Measurements from ENCODE around the gene TPRN. TPM values are rescaled to one million over a fixed set of nuclear protein-coding genes. Genes with fewer than 3 reads are reported as not detected.
A peak's percentile ranks its signal among the peaks of the same experiment; 100 is the strongest.

TPRN gene
- total RNA-seq, 1 donor from 2014 or later = 19.7 TPM

DNA sequence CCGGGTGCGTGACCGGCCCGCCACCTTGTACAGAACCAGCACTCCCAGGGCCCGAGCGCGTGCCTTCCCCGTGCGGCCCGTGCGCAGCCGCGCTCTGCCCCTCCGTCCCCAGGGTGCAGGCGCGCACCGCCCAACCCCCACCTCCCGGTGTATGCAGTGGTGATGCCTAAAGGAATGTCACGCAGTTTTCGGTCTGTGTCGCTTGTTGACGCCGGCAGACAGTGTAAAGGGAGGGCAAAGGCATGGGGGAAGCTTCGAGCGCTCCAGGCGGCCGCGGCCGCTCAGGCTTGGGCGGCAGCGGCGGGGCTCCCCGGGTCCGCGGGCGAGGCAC lies 32.0 kb downstream of the TPRN start:
- H3K27me3 Mint-ChIP-seq (ENCODE audit: low read depth) = peaks cover 26% of the 10 kb centered on the region
- DNase-seq (ENCODE audit: low spot score) = no peak
- peaks cover 3% of the 10 kb centered on the region for H3K4me1 Mint-ChIP-seq (ENCODE audit: low read depth)
- no peaks in the 10 kb centered on the region for H3K36me3 Mint-ChIP-seq (ENCODE audit: low read depth)
- no peaks in the 10 kb centered on the region for H3K9me3 Mint-ChIP-seq (ENCODE audit: low read depth)
- no peak overlapping the region for H3K27ac Mint-ChIP-seq (ENCODE audit: unreplicated experiment)
- TF ChIP-seq, protein P1, sequence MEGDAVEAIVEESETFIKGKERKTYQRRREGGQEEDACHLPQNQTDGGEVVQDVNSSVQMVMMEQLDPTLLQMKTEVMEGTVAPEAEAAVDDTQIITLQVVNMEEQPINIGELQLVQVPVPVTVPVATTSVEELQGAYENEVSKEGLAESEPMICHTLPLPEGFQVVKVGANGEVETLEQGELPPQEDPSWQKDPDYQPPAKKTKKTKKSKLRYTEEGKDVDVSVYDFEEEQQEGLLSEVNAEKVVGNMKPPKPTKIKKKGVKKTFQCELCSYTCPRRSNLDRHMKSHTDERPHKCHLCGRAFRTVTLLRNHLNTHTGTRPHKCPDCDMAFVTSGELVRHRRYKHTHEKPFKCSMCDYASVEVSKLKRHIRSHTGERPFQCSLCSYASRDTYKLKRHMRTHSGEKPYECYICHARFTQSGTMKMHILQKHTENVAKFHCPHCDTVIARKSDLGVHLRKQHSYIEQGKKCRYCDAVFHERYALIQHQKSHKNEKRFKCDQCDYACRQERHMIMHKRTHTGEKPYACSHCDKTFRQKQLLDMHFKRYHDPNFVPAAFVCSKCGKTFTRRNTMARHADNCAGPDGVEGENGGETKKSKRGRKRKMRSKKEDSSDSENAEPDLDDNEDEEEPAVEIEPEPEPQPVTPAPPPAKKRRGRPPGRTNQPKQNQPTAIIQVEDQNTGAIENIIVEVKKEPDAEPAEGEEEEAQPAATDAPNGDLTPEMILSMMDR (IDR thresholded peaks at IDR 0.05) = no peak
- H3K4me3 Mint-ChIP-seq (ENCODE audit: unreplicated experiment) = peak overlapping the region; percentile 15

- H3K27ac Mint-ChIP-seq (ENCODE audit: unreplicated experiment) = no peak overlapping the region
- H3K27me3 Mint-ChIP-seq (ENCODE audit: low read depth) = peaks cover 31% of the 10 kb centered on the region
- peaks cover 8% of the 10 kb centered on the region for H3K4me1 Mint-ChIP-seq (ENCODE audit: low read depth)
- H3K9me3 Mint-ChIP-seq (ENCODE audit: low read depth) = no peaks in the 10 kb centered on the region
- DNase-seq (ENCODE audit: low spot score) = no peak
- TF ChIP-seq, protein P1 (IDR thresholded peaks at IDR 0.05) = no peak
- no peak overlapping the region for H3K4me3 Mint-ChIP-seq (ENCODE audit: unreplicated experiment)
- no peaks in the 10 kb centered on the region for H3K36me3 Mint-ChIP-seq (ENCODE audit: low read depth)
These were observed 32.6 kb downstream of the TPRN start for GRCh38 chr9:137167747-137168572.

- Mint-ChIP-seq H3K4me3 (ENCODE audit: unreplicated experiment) (no peak overlapping the region), H3K27me3 (ENCODE audit: low read depth) (peaks cover 32% of the 10 kb centered on the region), H3K4me1 (ENCODE audit: low read depth) (peaks cover 8% of the 10 kb centered on the region), H3K36me3 (ENCODE audit: low read depth) (no peaks in the 10 kb centered on the region), H3K27ac (ENCODE audit: unreplicated experiment) (no peak overlapping the region), H3K9me3 (ENCODE audit: low read depth) (no peaks in the 10 kb centered on the region)
- no peak for DNase-seq (ENCODE audit: low spot score)
- TF ChIP-seq, protein P1 (IDR thresholded peaks at IDR 0.05) = no peak
These were observed 33.2 kb downstream of the TPRN start for GRCh38 chr9:137167277-137167746.

GRCh38 chr9:137166380-137167229 lies 33.9 kb downstream of the TPRN start:
- DNase-seq (ENCODE audit: low spot score) = no peak
- peaks cover 34% of the 10 kb centered on the region for H3K27me3 Mint-ChIP-seq (ENCODE audit: low read depth)
- no peaks in the 10 kb centered on the region for H3K36me3 Mint-ChIP-seq (ENCODE audit: low read depth)
- TF ChIP-seq, protein P1 (IDR thresholded peaks at IDR 0.05) = no peak
- H3K4me1 Mint-ChIP-seq (ENCODE audit: low read depth) = peaks cover 8% of the 10 kb centered on the region
- H3K9me3 Mint-ChIP-seq (ENCODE audit: low read depth) = no peaks in the 10 kb centered on the region
- no peak overlapping the region for H3K4me3 Mint-ChIP-seq (ENCODE audit: unreplicated experiment)
- no peak overlapping the region for H3K27ac Mint-ChIP-seq (ENCODE audit: unreplicated experiment)

DNA sequence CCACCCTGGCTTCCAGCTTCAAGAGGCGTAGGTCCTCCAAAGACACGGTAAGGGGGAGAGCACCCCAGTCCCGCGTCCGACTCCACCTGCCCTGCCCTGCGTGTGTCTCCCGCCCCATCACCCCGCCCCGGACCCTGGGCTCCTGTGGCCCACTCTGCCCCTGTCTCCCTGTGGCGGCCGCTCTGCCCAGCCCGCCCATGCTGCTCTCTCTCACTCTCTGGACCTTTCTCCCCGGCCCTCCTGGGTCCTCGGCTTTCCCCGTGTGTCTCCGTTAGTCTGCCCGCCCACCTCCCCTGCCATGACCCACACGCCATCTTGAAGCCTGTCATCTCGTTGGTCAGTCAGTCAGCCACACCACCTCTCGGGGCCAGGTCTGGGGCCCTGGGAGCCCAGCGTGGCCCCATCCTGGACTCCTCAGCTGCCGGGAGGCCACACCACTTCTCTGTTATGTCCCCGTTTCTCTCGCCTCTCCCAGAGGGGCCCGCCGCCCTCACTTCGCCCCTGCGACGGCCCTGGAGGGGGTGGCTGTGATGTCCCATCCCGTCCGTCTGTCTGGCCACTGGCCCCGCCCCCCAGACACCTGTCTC lies 35.2 kb downstream of the TPRN start:
- Mint-ChIP-seq H3K4me1 (ENCODE audit: low read depth) (peaks cover 8% of the 10 kb centered on the region), H3K27ac (ENCODE audit: unreplicated experiment) (no peak overlapping the region), H3K4me3 (ENCODE audit: unreplicated experiment) (no peak overlapping the region), H3K9me3 (ENCODE audit: low read depth) (no peaks in the 10 kb centered on the region), H3K27me3 (ENCODE audit: low read depth) (peaks cover 37% of the 10 kb centered on the region), H3K36me3 (ENCODE audit: low read depth) (no peaks in the 10 kb centered on the region)
- TF ChIP-seq, protein P1 (IDR thresholded peaks at IDR 0.05) = no peak
- DNase-seq (ENCODE audit: low spot score) = no peak
